Measurements from ENCODE around the gene GJD3.

The GJD3 gene

GRCh38 chr17:40342504-40343218 lies 21.9 kb downstream of the GJD3 start:
- no peak for TF ChIP-seq CTCF (IDR thresholded peaks at IDR 0.05; ENCODE audit: control insufficient read depth, extremely low read depth, insufficient read depth)
- no peak for DNase-seq (ENCODE audit: low read depth)
- peak overlapping the region; percentile 66 for H3K4me3 ChIP-seq (ENCODE audit: low read depth, low read length)

GRCh38 chr17:40341808-40342503 lies 22.6 kb downstream of the GJD3 start:
- no peak for TF ChIP-seq CTCF (IDR thresholded peaks at IDR 0.05; ENCODE audit: control insufficient read depth, extremely low read depth, insufficient read depth)
- H3K4me3 ChIP-seq (ENCODE audit: low read depth, low read length) = peak overlapping the region; percentile 66
- no peak for DNase-seq (ENCODE audit: low read depth)

- DNase-seq (ENCODE audit: low read depth) = peak; percentile 63
- no peak for TF ChIP-seq CTCF (IDR thresholded peaks at IDR 0.05; ENCODE audit: control insufficient read depth, extremely low read depth, insufficient read depth)
- H3K4me3 ChIP-seq (ENCODE audit: low read depth, low read length) = peak overlapping the region; percentile 66
Measured at GRCh38 chr17:40340880-40341807, 23.4 kb downstream of the GJD3 start.

GRCh38 chr17:40340327-40340726 lies 24.2 kb downstream of the GJD3 start:
- H3K4me3 ChIP-seq (ENCODE audit: low read depth, low read length) = no peak overlapping the region
- no peak for DNase-seq (ENCODE audit: low read depth)
- TF ChIP-seq CTCF (IDR thresholded peaks at IDR 0.05; ENCODE audit: control insufficient read depth, extremely low read depth, insufficient read depth) = no peak

GRCh38 chr17:40338941-40339649 lies 25.4 kb downstream of the GJD3 start:
- no peak for TF ChIP-seq CTCF (IDR thresholded peaks at IDR 0.05; ENCODE audit: control insufficient read depth, extremely low read depth, insufficient read depth)
- H3K4me3 ChIP-seq (ENCODE audit: low read depth, low read length) = no peak overlapping the region
- no peak for DNase-seq (ENCODE audit: low read depth)

GRCh38 chr17:40338058-40338457 lies 26.5 kb downstream of the GJD3 start:
- no peak for TF ChIP-seq CTCF (IDR thresholded peaks at IDR 0.05; ENCODE audit: control insufficient read depth, extremely low read depth, insufficient read depth)
- no peak overlapping the region for H3K4me3 ChIP-seq (ENCODE audit: low read depth, low read length)

More at GRCh38 chr17:40338058-40338457, 26.5 kb downstream of the GJD3 start:
- DNase-seq (ENCODE audit: low read depth) = no peak
